Right lobe of liver (tissue), 4 donors: ENCODE measurements around the gene SFN.

Experiments used
- POLR2A ChIP-seq: fragments of 450-650 bp; IDR thresholded peaks from one replicate; pipeline ENCODE4 v1.6.1; 2017; ENCODE audit warnings: antibody characterized with exemption, mild to moderate bottlenecking
- TF ChIP-seq, protein P1 (sequence below), 4 donors: fragments of 200-600 bp in 3 of 4; fragments of 450-650 bp in 1 of 4; IDR thresholded peaks; one replicate each; pipeline versions ENCODE4 v1.5.1 to v1.8.0; 2016 to 2022; ENCODE audit warnings: antibody characterized with exemption in 4 of 4, mild to moderate bottlenecking in 2 of 4
- donor health status: DM: no; HTN: no; CAD: no.
- donor health status: DM: no; HTN: no; CAD: no.
- donor health status: DM: no; HTN: yes; CAD: no.

DNA sequence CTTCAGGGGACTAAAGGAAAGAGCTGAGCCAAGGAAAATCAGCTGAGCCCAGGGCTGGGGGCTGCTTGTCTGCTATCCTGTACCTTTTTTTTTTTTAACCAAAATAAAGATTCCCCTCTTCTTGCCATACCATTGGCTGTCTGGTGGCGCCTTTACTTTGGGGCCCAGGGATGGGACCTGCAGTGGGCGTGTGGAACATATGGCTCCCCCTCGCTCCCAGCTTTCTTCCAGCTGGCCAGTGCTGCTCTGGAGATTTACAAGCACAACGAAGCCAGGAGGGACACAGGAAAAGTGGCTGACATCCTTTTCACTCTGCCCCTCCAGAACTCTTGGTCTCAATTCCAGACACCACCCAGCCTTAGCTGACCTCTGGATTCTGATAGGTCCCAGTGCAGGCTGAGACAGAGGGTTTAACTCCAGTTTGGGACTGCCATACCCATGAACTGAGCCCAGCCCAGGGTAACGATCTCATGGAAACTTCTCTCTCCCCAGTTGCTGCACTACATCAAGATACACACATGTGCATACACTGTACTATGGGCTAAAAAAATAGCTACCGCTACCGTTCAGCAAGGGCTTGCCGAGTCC is 5.4 kb upstream of the SFN start:
- TF ChIP-seq, protein P1, sequence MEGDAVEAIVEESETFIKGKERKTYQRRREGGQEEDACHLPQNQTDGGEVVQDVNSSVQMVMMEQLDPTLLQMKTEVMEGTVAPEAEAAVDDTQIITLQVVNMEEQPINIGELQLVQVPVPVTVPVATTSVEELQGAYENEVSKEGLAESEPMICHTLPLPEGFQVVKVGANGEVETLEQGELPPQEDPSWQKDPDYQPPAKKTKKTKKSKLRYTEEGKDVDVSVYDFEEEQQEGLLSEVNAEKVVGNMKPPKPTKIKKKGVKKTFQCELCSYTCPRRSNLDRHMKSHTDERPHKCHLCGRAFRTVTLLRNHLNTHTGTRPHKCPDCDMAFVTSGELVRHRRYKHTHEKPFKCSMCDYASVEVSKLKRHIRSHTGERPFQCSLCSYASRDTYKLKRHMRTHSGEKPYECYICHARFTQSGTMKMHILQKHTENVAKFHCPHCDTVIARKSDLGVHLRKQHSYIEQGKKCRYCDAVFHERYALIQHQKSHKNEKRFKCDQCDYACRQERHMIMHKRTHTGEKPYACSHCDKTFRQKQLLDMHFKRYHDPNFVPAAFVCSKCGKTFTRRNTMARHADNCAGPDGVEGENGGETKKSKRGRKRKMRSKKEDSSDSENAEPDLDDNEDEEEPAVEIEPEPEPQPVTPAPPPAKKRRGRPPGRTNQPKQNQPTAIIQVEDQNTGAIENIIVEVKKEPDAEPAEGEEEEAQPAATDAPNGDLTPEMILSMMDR (IDR thresholded peaks at IDR 0.05): no peak
- no peak for TF ChIP-seq POLR2A
